ENCODE data around the gene PDGFB. TPM values are rescaled to one million over a fixed set of nuclear protein-coding genes. Genes with fewer than 3 reads are reported as not detected.

Gene PDGFB
- total RNA-seq, 2 donors from 2014 or later, result 5.9 to 10.4 TPM

- Mint-ChIP-seq H3K36me3 (ENCODE audit: low read depth) (no peaks in the 10 kb centered on the region), H3K4me1 (peaks cover 5% of the 10 kb centered on the region), H3K27me3 (ENCODE audit: insufficient read depth) (no peaks in the 10 kb centered on the region), H3K27ac (no peak overlapping the region), H3K4me3 (no peak overlapping the region), H3K9me3 (peaks cover 7% of the 10 kb centered on the region)
- TF ChIP-seq, protein P1, sequence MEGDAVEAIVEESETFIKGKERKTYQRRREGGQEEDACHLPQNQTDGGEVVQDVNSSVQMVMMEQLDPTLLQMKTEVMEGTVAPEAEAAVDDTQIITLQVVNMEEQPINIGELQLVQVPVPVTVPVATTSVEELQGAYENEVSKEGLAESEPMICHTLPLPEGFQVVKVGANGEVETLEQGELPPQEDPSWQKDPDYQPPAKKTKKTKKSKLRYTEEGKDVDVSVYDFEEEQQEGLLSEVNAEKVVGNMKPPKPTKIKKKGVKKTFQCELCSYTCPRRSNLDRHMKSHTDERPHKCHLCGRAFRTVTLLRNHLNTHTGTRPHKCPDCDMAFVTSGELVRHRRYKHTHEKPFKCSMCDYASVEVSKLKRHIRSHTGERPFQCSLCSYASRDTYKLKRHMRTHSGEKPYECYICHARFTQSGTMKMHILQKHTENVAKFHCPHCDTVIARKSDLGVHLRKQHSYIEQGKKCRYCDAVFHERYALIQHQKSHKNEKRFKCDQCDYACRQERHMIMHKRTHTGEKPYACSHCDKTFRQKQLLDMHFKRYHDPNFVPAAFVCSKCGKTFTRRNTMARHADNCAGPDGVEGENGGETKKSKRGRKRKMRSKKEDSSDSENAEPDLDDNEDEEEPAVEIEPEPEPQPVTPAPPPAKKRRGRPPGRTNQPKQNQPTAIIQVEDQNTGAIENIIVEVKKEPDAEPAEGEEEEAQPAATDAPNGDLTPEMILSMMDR (conservative IDR thresholded peaks at IDR 0.05), result no peak
- no peaks in the 10 kb centered on the region for H3K27me3 ChIP-seq (ENCODE audit: control insufficient read depth, insufficient read depth, low read length, poor library complexity, severe bottlenecking)
- no peak overlapping the region for H3K4me3 ChIP-seq (ENCODE audit: low read length)
- no peaks in the 10 kb centered on the region for H3K9me3 ChIP-seq (ENCODE audit: control insufficient read depth, low read length)
- WGBS, 2 experiments (ENCODE audit: insufficient coverage in 1 of 2, insufficient read length in 1 of 2), result 80 to 89% methylated on average over 8 to 27 of the region's 27 CpGs
- no peak overlapping the region for H3K9ac ChIP-seq (ENCODE audit: extremely low read depth, low read length, poor library complexity, severe bottlenecking)
- H3K36me3 ChIP-seq (ENCODE audit: control insufficient read depth, insufficient read depth, low read length), result no peaks in the 10 kb centered on the region
- no peak overlapping the region for H3K27ac ChIP-seq (ENCODE audit: low read depth, low read length)
- no peak for DNase-seq
- H3K4me1 ChIP-seq (ENCODE audit: control insufficient read depth, insufficient read depth, low read length), result no peaks in the 10 kb centered on the region
Measured at GRCh38 chr22:39283322-39284141, 38.8 kb upstream of the PDGFB start.

- Histone ChIP-seq H3K27ac (ENCODE audit: low read depth, low read length) (no peak overlapping the region), H3K9me3 (ENCODE audit: control insufficient read depth, low read length) (no peaks in the 10 kb centered on the region), H3K4me3 (ENCODE audit: low read length) (no peak overlapping the region), H3K4me1 (ENCODE audit: control insufficient read depth, insufficient read depth, low read length) (no peaks in the 10 kb centered on the region), H3K9ac (ENCODE audit: extremely low read depth, low read length, poor library complexity, severe bottlenecking) (no peak overlapping the region), H3K27me3 (ENCODE audit: control insufficient read depth, insufficient read depth, low read length, poor library complexity, severe bottlenecking) (no peaks in the 10 kb centered on the region), H3K36me3 (ENCODE audit: control insufficient read depth, insufficient read depth, low read length) (no peaks in the 10 kb centered on the region)
- H3K4me3 Mint-ChIP-seq, result no peak overlapping the region
- no peaks in the 10 kb centered on the region for H3K27me3 Mint-ChIP-seq (ENCODE audit: insufficient read depth)
- 90 to 91% methylated on average over 8 to 9 of the region's 9 CpGs for WGBS, 2 experiments (ENCODE audit: insufficient coverage in 1 of 2, insufficient read length in 1 of 2)
- H3K36me3 Mint-ChIP-seq (ENCODE audit: low read depth), result no peaks in the 10 kb centered on the region
- DNase-seq, result peak; percentile 57
- TF ChIP-seq, protein P1 (conservative IDR thresholded peaks at IDR 0.05), result no peak
- peaks cover 5% of the 10 kb centered on the region for H3K4me1 Mint-ChIP-seq
- H3K27ac Mint-ChIP-seq, result no peak overlapping the region
- peaks cover 7% of the 10 kb centered on the region for H3K9me3 Mint-ChIP-seq
Measured at GRCh38 chr22:39282645-39283321, 38.0 kb upstream of the PDGFB start.

DNA sequence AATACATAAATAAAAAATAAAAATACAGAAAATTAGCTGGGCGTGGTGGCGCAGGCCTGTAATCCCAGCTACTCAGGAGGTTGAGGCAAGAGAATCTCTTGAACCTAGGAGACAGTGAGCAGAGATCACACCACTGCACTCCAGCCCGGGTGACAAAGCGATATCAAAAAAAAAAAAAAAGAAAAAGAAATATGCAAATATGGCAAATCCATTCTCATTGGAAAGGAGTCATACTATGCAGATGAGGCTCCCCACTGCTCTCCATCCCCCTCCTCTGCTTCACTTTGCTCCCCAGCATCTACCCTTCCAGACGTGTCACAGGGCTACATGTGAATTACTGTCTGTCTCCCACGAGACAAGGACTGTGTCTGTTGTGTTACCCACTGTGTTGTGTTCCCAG, 36.3 kb upstream of the PDGFB start:
- H3K36me3 ChIP-seq (ENCODE audit: control insufficient read depth, insufficient read depth, low read length), result no peaks in the 10 kb centered on the region
- H3K27ac ChIP-seq (ENCODE audit: low read depth, low read length), result no peak overlapping the region
- no peak overlapping the region for H3K4me3 ChIP-seq (ENCODE audit: low read length)
- H3K4me1 ChIP-seq (ENCODE audit: control insufficient read depth, insufficient read depth, low read length), result no peaks in the 10 kb centered on the region
- peaks cover 6% of the 10 kb centered on the region for H3K9me3 ChIP-seq (ENCODE audit: control insufficient read depth, low read length)
- Mint-ChIP-seq H3K27me3 (ENCODE audit: insufficient read depth) (peaks cover under 1% of the 10 kb centered on the region), H3K9me3 (peaks cover 19% of the 10 kb centered on the region), H3K4me3 (no peak overlapping the region), H3K36me3 (ENCODE audit: low read depth) (peaks cover 4% of the 10 kb centered on the region), H3K27ac (no peak overlapping the region), H3K4me1 (peaks cover 5% of the 10 kb centered on the region)
- H3K9ac ChIP-seq (ENCODE audit: extremely low read depth, low read length, poor library complexity, severe bottlenecking), result no peak overlapping the region
- H3K27me3 ChIP-seq (ENCODE audit: control insufficient read depth, insufficient read depth, low read length, poor library complexity, severe bottlenecking), result no peaks in the 10 kb centered on the region
- WGBS, 2 experiments (ENCODE audit: insufficient coverage in 1 of 2, insufficient read length in 1 of 2), result 92% methylated on average over 6 of the region's 6 CpGs; no CpG with 5 or more reads in 1 of the 2 experiments
- no peak for DNase-seq
- TF ChIP-seq, protein P1 (conservative IDR thresholded peaks at IDR 0.05), result no peak
